ENCODE results near the gene SAMD11.
"Not testable (repeated sequence)": the region's sequence is repeated elsewhere in the genome, so short reads cannot be mapped to it uniquely, and the experiment has no call there.

The SAMD11 gene, protein sequence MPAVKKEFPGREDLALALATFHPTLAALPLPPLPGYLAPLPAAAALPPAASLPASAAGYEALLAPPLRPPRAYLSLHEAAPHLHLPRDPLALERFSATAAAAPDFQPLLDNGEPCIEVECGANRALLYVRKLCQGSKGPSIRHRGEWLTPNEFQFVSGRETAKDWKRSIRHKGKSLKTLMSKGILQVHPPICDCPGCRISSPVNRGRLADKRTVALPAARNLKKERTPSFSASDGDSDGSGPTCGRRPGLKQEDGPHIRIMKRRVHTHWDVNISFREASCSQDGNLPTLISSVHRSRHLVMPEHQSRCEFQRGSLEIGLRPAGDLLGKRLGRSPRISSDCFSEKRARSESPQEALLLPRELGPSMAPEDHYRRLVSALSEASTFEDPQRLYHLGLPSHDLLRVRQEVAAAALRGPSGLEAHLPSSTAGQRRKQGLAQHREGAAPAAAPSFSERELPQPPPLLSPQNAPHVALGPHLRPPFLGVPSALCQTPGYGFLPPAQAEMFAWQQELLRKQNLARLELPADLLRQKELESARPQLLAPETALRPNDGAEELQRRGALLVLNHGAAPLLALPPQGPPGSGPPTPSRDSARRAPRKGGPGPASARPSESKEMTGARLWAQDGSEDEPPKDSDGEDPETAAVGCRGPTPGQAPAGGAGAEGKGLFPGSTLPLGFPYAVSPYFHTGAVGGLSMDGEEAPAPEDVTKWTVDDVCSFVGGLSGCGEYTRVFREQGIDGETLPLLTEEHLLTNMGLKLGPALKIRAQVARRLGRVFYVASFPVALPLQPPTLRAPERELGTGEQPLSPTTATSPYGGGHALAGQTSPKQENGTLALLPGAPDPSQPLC

DNA sequence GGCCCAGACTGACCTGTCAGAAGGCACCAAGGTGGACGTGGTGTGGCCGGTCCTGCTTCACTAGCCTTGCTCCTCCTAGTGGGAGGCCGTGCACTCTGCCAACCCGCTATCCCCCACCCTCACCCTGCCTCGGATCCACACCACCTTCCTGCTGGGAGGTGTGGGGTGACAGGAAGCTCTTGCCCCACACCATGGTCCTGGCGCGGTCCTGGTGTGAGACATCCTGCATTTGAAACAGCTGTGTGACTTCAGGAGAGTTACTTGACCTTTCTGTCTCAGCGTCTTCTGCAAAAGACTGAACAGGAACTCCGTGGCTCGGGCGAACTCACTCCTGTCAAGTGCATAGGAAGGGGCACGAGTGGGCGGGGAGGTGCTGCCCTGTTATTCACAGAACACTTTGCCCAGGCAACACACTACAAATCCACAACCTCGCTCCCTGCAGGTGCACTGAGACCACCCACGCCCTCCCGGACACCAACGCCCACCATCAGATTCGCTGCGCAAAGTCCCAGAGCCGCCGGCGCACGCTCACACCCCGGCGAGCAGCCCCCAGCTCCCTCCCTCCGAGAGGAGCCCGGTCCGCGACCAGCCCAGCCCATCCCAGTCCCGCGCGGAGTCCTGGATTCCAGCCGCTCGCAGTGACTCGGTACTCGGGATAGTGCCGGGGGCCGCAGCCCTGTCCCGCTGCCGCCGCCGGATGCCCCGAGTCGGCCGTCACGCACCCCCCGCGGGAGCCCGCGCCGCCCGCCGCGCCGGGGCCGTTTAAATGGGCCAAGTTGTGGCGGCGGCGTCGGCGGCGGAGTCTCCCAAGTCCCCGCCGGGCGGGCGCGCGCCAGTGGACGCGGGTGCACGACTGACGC lies at the start of gene SAMD11:
SAMD11 (plus strand) TSS at position 793 of the 860 bp plus-strand sequence. CDS start 509 bp downstream, outside the sequence.
- peak; percentile 30 to 74 for DNase-seq

DNA sequence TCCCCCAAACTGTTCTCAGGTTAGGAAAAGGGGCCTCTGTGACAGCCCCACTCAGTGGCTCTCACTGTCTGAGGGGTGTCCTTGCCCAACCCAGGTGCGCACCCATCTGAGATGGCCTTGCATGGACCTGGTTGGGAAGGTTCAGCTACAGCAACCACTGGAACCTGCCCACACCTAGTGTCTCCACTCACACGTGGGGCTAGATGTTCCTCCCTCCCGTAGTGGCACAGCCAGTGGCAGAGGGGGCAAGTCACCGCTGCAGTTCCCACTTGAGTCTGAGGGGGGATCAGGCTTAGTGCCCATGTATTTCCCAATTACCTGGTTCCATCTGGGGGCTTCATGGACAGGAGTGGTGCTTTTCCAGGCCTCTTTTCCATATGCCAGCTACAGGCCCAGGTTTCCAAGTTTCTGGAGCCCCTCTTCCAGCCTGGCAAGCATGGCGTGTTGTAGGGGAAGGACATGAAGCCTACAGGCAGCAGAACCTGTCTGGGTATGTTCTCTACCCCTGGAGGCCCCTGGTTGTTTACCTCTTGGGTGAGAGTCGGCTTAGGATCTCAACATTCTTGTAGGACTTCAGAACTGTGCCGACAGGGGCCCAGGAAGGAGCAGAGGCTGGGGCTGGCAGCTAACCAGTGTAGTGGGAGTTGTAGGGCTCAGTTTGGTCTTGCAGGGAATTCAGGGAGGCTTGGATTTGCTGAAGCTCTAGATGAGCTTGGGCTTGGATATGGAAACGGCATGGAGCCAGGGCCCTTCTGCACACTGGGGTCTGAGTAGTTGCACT lies 47.1 kb upstream of the SAMD11 start:
- not testable (repeated sequence) for DNase-seq

DNA sequence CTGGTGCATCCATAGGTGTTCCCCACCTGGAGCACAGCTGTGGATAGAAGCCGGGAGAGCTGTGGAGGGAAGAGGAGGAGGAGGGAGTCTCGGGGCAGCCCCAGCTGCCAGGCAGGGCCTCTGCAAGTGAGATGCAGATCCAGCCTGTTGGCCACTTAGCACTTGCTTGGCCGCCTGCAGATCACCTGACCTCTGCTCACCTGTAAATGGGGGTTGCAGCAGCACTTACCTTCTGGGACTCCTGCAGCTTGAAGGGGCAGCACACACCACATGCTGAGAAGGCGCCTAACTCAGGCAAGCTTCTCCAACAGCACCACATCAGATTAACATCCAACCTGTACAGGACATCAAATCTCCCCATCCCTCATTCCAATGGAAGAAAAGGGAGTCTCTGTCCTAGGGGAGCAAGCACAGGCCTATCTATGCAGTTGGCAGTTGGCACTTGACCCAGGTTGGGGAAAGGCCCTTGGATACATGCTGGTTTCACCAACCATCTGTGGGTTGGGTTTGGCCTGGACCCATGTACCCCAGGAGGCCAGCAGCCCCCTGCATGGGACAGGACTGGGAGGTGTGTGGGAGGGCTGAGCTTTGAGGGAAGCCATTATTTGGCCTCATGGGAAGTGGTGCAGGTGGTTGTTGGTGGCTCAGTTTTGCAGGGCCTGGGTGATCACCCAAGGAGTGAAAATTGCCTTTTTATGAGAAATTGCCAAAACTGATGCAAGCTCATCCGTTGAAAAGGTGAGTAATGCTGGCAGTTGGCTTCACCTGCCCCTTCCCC lies 46.3 kb upstream of the SAMD11 start:
- not testable (repeated sequence) for DNase-seq

DNA sequence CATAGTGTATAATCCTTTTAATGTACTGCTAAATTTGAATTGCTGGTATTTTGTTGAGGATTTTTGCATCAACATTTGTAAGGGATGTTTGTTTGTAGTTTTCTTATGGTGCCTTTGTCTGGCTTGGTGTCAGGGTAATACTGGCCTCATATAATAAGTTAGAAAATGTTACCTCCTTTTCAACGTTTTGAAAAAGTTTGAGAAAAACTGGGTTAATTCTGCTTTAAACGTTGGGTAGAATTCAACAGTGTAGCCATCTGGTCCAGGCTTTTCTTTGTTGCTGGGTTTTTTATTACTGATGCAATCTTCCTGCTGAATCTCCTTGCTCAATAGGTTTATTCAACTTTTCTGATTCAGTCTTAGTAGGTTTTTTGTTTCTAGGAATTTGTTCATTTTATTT lies 43.2 kb upstream of the SAMD11 start:
- not testable (repeated sequence) for DNase-seq

DNA sequence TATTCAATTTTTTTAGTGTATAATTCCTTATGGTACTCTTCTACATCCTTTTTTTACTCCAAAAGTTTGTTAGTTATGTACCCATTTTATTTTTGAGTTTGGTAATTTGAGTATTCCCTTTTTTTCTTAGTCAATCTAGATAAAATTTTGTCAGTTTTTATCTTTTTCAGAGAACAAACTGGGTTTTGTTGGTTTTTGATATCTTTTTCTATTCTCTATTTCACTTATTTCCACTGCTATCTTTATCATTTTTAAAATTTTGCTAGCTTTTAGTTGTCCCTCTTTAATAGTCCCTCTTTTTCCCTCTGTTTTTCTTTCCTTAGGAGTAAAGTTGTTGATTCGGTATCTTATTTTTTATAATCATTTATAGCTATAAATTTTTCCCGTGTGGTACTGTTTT lies 42.8 kb upstream of the SAMD11 start:
- DNase-seq, result not testable (repeated sequence)

DNA sequence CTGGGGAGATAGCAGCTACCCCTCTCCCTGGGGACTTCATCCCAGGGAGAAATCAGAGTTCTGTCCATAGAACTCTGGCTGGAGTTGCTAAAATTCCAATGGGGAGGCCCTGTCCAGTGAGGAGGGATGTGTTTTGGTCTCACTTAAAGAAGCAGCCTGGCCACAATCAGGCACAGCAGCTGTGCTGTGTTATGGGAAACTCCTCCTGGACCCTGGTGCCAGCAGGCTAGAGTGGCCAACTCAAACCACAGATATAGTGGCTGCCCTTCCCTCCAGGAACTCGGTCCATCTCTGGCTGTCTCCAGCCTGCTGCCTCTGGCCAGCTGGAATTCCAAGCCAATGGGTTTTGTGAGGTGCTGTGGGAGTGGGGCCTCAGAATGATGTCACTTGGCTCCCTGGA lies 37.4 kb upstream of the SAMD11 start:
- no peak for DNase-seq

DNA sequence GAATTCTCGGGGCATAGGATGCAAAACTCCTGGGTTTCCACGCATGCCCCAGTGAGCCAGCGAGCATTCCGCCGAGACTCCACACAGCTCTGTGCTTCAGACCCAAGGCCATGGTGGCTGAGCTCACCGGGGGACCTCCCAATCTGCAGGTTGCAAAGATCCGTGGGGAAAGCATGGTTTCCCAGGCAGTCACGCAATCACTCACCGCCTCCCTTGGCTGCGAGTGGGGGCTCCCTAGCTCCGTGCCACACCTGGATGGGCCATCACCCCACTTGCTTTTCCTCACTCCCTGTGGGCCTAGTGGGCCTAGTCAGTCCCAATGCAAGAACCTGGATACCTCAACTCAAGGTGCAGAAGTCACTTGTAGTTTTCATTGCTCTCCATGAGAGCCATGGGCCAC lies 37.0 kb upstream of the SAMD11 start:
- no peak for DNase-seq

DNA sequence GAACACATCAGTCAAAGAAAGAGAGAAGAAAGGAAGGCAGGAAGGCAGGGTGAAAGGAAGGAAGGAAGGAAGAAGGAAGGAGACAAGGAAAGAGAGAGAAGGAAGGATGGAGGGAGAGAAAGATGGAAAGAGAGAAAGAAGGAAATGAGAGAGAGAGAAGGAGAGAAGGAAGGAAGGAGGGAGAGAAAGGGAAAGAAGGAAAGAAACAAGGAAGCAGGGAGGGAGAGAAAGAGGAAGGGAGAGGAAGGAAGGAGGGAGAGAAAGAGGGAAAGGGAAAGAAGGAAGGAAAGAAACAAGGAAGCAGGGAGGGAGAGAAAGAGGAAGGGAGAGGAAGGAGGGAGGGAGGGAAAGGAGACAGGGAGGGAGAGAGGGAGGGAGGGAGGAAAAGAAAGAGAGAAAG lies 35.4 kb upstream of the SAMD11 start:
- DNase-seq, result no peak

DNA sequence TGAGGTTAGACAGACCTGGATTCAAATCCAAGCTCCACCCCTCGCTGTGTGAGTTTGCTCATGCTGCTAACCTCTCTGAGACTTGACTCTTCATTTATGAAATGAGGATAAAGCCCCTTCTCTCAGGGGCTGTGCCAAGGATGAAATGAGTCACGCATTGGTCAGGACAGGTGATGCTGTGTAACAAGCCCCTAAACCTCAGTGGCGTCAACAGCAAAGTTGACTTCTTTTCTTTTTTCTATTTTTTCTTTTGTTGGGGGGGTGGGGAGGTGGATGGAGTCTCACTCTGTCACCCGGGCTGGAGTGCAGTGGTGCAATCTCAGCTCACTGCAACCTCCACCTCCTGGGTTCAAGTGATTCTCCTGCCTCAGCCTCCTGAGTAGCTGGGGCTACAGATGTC lies 33.9 kb upstream of the SAMD11 start:
- not testable (repeated sequence) for DNase-seq

DNA sequence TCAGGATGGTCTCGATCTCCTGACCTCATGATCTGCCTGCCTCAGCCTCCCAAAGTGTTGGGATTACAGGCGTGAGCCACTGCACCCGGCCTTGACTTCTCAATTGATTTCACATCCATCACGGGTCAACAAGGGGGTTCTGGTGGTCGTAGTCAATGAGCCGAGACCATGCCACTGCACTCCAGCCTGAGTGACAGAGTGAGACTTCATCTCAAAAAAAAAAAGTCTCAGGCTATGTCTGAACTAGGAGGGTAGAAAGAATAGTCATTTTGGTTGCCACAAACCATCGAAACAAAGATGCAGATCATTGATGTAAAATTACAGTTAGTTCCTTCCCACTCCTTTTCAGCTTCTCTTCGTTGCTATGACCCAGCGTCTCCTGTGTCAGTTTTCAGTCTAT lies 33.5 kb upstream of the SAMD11 start:
- not testable (repeated sequence) for DNase-seq

DNA sequence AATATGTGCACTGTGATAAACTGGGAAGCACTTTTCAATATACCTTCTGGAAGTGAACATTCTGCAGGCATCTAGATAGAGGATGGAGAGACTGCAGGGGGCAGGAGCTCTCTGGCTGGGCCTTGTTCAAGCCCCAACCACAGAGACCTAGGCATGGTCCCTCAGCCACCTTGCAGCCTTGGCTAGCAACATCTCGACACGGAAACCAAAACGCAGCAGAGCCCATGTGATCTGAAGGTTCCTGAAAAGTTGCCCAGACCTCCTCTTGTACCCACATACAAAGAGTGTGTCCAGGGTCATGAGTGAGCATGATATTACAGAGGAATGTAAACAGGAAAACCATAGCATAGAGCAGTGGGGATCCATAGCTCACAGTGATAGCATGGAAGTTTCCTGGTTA lies 33.1 kb upstream of the SAMD11 start:
- DNase-seq, result no peak

DNA sequence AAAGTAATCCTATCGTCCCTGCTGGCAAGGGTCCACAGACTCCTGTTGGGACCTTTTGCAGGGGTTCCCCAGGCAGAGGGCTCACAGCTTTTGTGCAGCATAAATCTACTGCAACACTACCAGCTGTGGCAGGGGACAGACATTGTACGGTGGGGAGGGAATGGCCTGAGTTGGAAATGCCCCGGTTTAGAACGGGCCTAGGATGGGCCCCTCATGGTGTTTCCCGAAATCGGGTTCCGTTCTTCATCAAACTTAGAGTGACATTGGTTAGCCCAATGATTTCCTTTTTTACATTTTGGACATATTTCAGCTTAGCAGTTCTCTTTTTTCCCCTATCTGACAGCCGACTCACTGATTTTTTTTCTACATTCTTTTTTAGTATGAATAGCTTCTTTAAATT lies 26.5 kb upstream of the SAMD11 start:
- DNase-seq, result no peak

DNA sequence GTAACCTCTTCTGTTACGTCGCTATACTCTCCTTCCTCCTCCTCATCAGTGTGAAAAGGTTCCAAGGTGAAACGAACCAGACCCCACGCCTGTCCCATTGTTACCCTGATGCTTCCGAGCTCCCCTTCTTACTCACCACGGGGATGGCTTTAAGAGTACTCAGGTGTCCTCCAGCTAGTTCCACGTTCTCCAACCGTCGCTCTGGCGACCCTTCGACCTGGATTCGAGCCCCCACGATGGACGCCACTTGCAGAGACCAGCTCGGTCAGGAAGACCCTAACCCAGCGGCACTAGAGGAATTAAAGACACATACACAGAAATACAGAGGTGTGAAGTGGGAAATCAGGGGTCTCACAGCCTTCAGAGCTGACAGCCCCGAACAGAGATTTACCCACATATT lies 25.8 kb upstream of the SAMD11 start:
- not testable (repeated sequence) for DNase-seq

DNA sequence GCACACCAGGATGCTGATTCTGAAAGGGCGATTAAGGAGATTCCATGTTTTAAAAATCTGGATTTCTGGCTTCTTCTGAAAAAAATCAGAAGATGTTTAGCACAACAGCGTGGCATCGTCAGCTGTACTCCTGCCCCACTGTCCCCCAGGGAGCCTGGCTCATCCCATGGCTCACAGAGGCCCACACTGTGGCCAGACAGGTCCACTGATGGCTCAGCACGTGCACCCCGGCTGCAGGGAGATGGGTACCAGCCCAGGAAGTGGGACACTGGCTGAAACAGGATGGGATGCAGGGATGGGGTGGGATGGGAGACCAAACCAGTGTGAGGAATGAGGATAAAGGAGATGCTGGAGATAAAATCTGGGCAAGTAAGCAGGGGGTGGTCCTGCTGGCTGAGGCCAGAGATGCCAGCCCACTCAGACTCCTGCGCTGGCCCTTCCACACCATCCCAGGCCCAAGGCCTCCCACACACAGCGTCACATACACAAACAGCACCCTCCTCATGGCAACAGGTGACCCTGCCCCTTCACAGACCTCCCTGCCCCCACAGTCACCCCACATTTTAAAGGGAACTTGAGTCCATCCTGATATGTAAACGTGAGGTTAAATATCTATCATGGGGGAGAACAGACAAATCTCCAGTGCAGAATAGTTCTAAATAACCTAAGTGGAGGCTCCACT lies 23.9 kb upstream of the SAMD11 start:
- no peak for DNase-seq

DNA sequence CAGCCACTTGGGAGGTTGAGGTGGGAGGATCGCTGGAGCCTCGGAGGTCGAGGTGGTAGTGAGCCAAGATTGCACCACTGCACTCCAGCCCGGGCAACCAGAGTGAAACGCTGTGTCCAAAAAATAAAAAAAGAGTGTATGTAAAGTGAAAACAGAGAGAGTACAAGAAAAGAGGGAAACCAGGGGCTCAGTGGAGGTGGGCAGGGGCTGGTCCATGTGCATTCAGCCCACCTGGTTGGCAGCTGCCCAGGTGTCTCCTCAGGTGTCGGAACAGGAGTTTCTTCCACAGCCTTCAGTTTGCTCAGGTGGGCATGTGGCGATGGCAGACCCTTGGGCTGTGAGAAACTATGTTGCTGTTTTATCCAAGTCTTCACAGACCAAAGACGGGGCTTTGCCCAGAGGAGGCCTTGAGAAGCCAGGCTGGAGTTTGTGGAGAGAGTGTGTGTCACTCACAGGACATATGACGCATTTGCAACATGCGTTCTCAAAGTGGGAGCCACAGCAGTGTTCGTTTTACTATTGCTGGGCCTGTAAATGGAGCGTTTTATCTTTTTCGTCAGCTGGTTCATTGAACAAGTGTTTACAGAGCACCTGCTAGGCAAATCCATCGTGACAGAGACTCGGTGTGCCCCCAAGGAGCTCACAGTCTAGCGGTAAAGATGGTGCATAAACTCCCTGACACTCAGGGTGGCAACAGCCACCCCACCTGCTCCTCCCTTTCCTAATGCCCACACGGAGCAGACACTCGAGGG lies 22.4 kb upstream of the SAMD11 start:
- no peak for DNase-seq

DNA sequence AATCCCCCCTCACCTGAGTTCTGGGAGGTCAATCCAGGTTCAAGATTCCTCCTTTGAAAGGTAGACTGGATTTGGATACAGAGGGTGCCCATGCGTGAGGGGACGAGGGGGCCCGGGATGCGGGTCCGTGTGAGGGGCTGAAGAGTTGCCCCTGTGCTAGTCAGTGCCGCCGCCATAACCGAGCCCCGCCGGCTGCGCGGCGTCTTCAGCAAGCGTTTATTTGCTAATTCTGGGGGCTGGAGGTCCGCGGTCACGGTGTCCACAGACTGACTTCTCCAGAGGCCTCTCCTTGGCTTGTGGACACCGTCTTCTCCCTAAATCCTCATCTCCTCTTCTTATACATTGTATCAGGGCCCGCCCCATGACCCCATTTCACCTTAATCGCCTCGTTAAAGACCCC lies 20.9 kb upstream of the SAMD11 start:
- DNase-seq, result no peak

DNA sequence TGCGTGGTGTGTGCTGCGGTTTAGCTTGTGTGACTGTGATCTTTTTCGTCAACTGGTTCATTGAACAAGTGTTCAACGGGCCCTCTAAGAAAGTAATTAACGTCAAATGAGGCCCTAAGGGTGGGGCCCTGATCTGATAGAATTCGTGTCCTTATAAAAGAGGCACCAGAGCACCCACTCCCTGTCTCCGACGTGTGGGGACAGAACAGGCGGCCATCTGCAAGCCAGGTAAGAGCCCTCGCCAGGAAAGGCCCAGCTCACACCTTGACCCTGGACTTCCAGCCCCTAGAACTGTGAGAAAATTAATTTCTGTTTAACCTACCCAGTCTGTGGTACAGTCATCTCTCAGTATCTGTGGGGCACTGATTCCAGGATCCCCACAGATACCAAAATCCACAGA lies 20.4 kb upstream of the SAMD11 start:
- DNase-seq, result no peak

DNA sequence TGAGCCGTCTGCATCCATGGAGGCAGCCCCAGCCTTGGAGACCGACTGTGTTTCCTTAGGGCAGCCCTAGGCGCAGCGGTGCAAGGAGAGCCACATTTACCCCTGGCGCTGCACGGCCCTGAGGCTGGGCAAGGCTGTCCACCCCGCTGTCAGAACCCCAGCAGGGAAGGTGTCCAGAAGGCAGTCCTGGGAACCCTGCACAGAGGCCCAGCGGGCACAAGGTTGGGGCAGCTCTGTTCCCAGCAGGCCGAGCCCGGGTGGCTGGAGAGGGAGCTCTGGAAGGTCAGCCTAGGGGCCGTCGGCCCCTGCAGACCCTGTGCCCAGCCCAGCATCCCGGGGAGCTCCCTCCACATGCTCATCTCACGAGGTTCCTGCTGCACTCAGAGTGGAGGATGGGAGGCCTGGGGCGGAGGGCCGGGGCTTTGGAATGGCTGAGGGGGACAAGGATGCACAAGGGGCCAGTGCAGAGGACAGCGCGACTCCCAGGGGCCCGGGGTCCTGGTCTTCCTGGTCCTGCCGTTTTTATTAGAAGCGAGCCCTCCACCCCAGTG lies 19.9 kb upstream of the SAMD11 start:
- no peak for DNase-seq

DNA sequence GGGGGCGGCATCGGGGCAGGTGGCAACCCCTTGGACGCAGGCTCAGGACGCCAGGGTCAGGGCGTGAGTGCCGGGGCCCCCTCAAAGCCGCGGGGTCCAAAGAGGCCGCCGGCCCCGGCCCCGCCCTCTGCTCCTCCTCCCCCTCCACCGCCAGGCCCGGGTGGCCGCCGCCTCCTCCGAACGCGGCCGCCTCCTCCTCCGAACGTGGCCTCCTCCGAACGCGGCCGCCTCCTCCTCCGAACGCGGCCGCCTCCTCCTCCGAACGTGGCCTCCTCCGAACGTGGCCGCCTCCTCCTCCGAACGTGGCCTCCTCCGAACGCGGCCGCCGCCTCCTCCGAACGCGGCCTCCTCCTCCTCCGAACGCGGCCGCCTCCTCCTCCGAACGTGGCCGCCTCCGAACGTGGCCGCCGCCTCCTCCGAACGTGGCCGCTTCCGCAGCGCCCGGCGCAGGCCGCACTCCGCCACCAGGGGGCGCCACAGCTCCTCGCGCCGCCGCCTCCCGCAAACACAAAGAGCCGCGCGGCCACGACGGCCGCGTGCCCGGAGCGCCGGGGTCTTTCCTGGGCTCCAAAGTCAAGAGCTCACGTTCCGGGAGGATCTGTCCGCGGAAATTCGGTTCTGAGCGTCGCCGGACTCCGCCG lies 19.3 kb upstream of the SAMD11 start:
- DNase-seq, result peak; percentile 85 to 87
